Liver (tissue), 3 donors: ENCODE data around the gene BCL10.

Experiments used
- CTCF ChIP-seq: fragments of 150-350 bp; IDR thresholded peaks from 2 replicates; pipeline ENCODE4 v1.5.1; 2017; ENCODE audit warnings: improper control_type of control experiment, low read depth, low read length; ENCODE audit not compliant: missing input control
- JUND ChIP-seq, 2 donors: IDR thresholded peaks; 2 replicates each; pipeline ENCODE4 v1.6.1; 2016; ENCODE audit warnings: antibody characterized with exemption in 2 of 2
- REST ChIP-seq: IDR thresholded peaks from 2 replicates; pipeline ENCODE4 v1.6.1; 2016; ENCODE audit warnings: antibody characterized with exemption, mild to moderate bottlenecking
- RXRA ChIP-seq, 2 donors: IDR thresholded peaks; 2 replicates each; pipeline ENCODE4 v1.6.1; 2017 to 2018; ENCODE audit warnings: antibody characterized with exemption in 2 of 2, mild to moderate bottlenecking in 1 of 2
- TAF1 ChIP-seq: conservative IDR thresholded peaks from 2 replicates; pipeline ENCODE4 v1.6.1; 2016; ENCODE audit warnings: antibody characterized with exemption, mild to moderate bottlenecking
- ZBTB33 ChIP-seq: IDR thresholded peaks from 2 replicates; pipeline ENCODE4 v1.6.1; 2016; ENCODE audit warnings: antibody characterized with exemption
- donor health status: healthy.
- donor health status: healthy.

DNA sequence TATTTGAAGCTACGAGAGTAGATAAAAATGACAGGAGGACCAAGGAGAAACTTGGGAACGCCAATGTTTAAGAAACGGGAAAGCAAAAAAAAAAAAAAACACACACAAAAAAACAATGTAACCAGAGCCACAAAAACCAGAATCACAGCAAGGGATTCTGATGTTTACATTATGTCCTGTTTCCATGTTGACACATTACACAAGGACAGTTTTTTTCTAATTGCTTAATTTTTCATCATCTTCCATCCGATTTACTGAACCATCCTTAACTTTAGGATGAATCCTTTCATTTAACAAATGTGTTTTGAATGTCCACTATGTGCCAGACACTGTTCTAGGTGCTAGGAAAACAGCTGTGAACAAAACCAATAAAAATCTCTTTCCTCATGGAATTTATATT, 1.4 kb upstream of the BCL10 start:
- TF ChIP-seq JUND (IDR thresholded peaks at IDR 0.05) = no peak
- TF ChIP-seq CTCF = no peak
- TF ChIP-seq TAF1 = no peak
- no peak for TF ChIP-seq ZBTB33
- no peak for TF ChIP-seq RXRA (IDR thresholded peaks at IDR 0.05)
- TF ChIP-seq REST = no peak
